ENCODE results near the gene KIAA1586. TPM values are rescaled to one million over a fixed set of nuclear protein-coding genes. Genes with fewer than 3 reads are reported as not detected.
A peak's percentile ranks its signal among the peaks of the same experiment; 100 is the strongest.
"Not testable (repeated sequence)": the region's sequence is repeated elsewhere in the genome, so short reads cannot be mapped to it uniquely, and the experiment has no call there.

KIAA1586 gene
- total RNA-seq, 1 experiment from 2014 or later: 6.0 TPM

- H3K27me3 ChIP-seq (ENCODE audit: low read length): no peaks in the 10 kb centered on the region
- TF ChIP-seq EZH2phosphoT487 (IDR thresholded peaks at IDR 0.05; ENCODE audit: borderline replicate concordance, low read length) (no peak), EZH2 (IDR thresholded peaks at IDR 0.05; ENCODE audit: low read length, unreplicated experiment) (no peak), CTCF (conservative IDR thresholded peaks at IDR 0.05; ENCODE audit: low read depth, low read length) (no peak)
- no peak for ATAC-seq
- H3K4me3 ChIP-seq (ENCODE audit: low read length): no peak overlapping the region
- H3K27ac ChIP-seq (ENCODE audit: low read length): no peak overlapping the region
- H4K20me1 ChIP-seq (ENCODE audit: low read length): no peaks in the 10 kb centered on the region
- H3F3A ChIP-seq (ENCODE audit: low read length, unreplicated experiment): no peaks in the 10 kb centered on the region
- no peak for DNase-seq
- intact Hi-C loops (cut with micrococcal nuclease): no loop called here
- CTCF ChIA-PET: no interaction called here
- peaks cover 5% of the 10 kb centered on the region; the same call in 1 of the 2 replicates for H3K36me3 ChIP-seq (ENCODE audit: low read depth, low read length)
- H3K79me2 ChIP-seq (ENCODE audit: low read length): peaks cover 18% of the 10 kb centered on the region
- no peak overlapping the region for H3K9ac ChIP-seq (ENCODE audit: low read length)
- no peak overlapping the region for H2AFZ ChIP-seq (ENCODE audit: low read length)
- POLR2A ChIA-PET (ENCODE audit: unreplicated experiment): no interaction called here
- no TSS peak for BruUV-seq (replicated peaks)
- no peaks in the 10 kb centered on the region for H3K9me2 ChIP-seq (replicated peaks; ENCODE audit: low read length)
- no peaks in the 10 kb centered on the region for H3K9me3 ChIP-seq (ENCODE audit: low read length)
- H3K4me2 ChIP-seq (ENCODE audit: low read length): no peak overlapping the region
- H3K4me1 ChIP-seq (ENCODE audit: insufficient read depth, low read length): peaks cover 20% of the 10 kb centered on the region
Measured at GRCh38 chr6:57044568-57044967, 1.9 kb upstream of the KIAA1586 start.

- H3F3A ChIP-seq (ENCODE audit: low read length, unreplicated experiment); H3K9me3 ChIP-seq (ENCODE audit: low read length); H3K9me2 ChIP-seq (replicated peaks; ENCODE audit: low read length); POLR2A ChIA-PET (ENCODE audit: unreplicated experiment); H3K4me2 ChIP-seq (ENCODE audit: low read length); H3K27me3 ChIP-seq (ENCODE audit: low read length); CTCF ChIA-PET; DNase-seq; H2AFZ ChIP-seq (ENCODE audit: low read length); BruUV-seq (replicated peaks); H3K9ac ChIP-seq (ENCODE audit: low read length); H3K4me3 ChIP-seq (ENCODE audit: low read length); H4K20me1 ChIP-seq (ENCODE audit: low read length); H3K27ac ChIP-seq (ENCODE audit: low read length): not testable (repeated sequence)
- Histone ChIP-seq H3K79me2 (ENCODE audit: low read length) (peaks cover 31% of the 10 kb centered on the region), H3K4me1 (ENCODE audit: insufficient read depth, low read length) (peaks cover 20% of the 10 kb centered on the region), H3K36me3 (ENCODE audit: low read depth, low read length) (peaks cover 18% of the 10 kb centered on the region)
- ATAC-seq: peak; percentile 8
- intact Hi-C loops (cut with micrococcal nuclease): loop anchor here (5.0 kb wide), 2 partner anchors 40 to 125 kb away; partner anchors contain the start of gene BAG2
Measured at GRCh38 chr6:57047257-57047585, 728 bp downstream of the KIAA1586 start.

GRCh38 chr6:57047859-57048258 is 1.4 kb downstream of the KIAA1586 start:
- Histone ChIP-seq H3K9ac (ENCODE audit: low read length) (peak overlapping the region; percentile 0; the same call in 1 of the 2 replicates), H3K36me3 (ENCODE audit: low read depth, low read length) (peaks cover 22% of the 10 kb centered on the region), H3K4me2 (ENCODE audit: low read length) (peak overlapping the region; percentile 72), H3K79me2 (ENCODE audit: low read length) (peaks cover 31% of the 10 kb centered on the region), H3K4me3 (ENCODE audit: low read length) (peak overlapping the region; percentile 52), H3K4me1 (ENCODE audit: insufficient read depth, low read length) (peaks cover 20% of the 10 kb centered on the region)
- H2AFZ ChIP-seq (ENCODE audit: low read length); H3K9me2 ChIP-seq (replicated peaks; ENCODE audit: low read length); ATAC-seq; DNase-seq; BruUV-seq (replicated peaks); H3K9me3 ChIP-seq (ENCODE audit: low read length); H3K27me3 ChIP-seq (ENCODE audit: low read length); H4K20me1 ChIP-seq (ENCODE audit: low read length); POLR2A ChIA-PET (ENCODE audit: unreplicated experiment); CTCF ChIA-PET; H3K27ac ChIP-seq (ENCODE audit: low read length); H3F3A ChIP-seq (ENCODE audit: low read length, unreplicated experiment): not testable (repeated sequence)
- intact Hi-C loops (cut with micrococcal nuclease): loop anchor here (5.0 kb wide), 2 partner anchors 39 to 124 kb away; partner anchors contain the start of gene BAG2

GRCh38 chr6:57048577-57048976 is 2.1 kb downstream of the KIAA1586 start:
- Histone ChIP-seq H3K4me1 (ENCODE audit: insufficient read depth, low read length) (peaks cover 20% of the 10 kb centered on the region), H3K9me2 (replicated peaks; ENCODE audit: low read length) (no peaks in the 10 kb centered on the region), H3K27me3 (ENCODE audit: low read length) (no peaks in the 10 kb centered on the region), H3K4me2 (ENCODE audit: low read length) (peak overlapping the region; percentile 72), H3K27ac (ENCODE audit: low read length) (no peak overlapping the region), H3K79me2 (ENCODE audit: low read length) (peaks cover 31% of the 10 kb centered on the region), H4K20me1 (ENCODE audit: low read length) (no peaks in the 10 kb centered on the region), H3F3A (ENCODE audit: low read length, unreplicated experiment) (no peaks in the 10 kb centered on the region), H3K9me3 (ENCODE audit: low read length) (no peaks in the 10 kb centered on the region), H2AFZ (ENCODE audit: low read length) (no peak overlapping the region), H3K4me3 (ENCODE audit: low read length) (peak overlapping the region; percentile 52), H3K9ac (ENCODE audit: low read length) (peak overlapping the region; percentile 0; the same call in 1 of the 2 replicates), H3K36me3 (ENCODE audit: low read depth, low read length) (peaks cover 29% of the 10 kb centered on the region)
- intact Hi-C loops (cut with micrococcal nuclease): loop anchor here (5.0 kb wide), 2 partner anchors 39 to 124 kb away; partner anchors contain the start of gene BAG2
- DNase-seq: peak; percentile 12
- POLR2A ChIA-PET (ENCODE audit: unreplicated experiment): no interaction called here
- ATAC-seq: no peak
- TF ChIP-seq EZH2phosphoT487 (IDR thresholded peaks at IDR 0.05; ENCODE audit: borderline replicate concordance, low read length) (no peak), EZH2 (IDR thresholded peaks at IDR 0.05; ENCODE audit: low read length, unreplicated experiment) (no peak), CTCF (conservative IDR thresholded peaks at IDR 0.05; ENCODE audit: low read depth, low read length) (no peak)
- CTCF ChIA-PET: no interaction called here
- no TSS peak for BruUV-seq (replicated peaks)
